Kidney capillary endothelial cell (primary cell): Measurements from ENCODE around the gene KIRREL3.

Source experiments
- DNase-seq: peaks from one replicate; pipeline ENCODE4 v3.0.0-alpha.2; 2018; ENCODE audit warnings: low spot score

KIRREL3 gene

DNA sequence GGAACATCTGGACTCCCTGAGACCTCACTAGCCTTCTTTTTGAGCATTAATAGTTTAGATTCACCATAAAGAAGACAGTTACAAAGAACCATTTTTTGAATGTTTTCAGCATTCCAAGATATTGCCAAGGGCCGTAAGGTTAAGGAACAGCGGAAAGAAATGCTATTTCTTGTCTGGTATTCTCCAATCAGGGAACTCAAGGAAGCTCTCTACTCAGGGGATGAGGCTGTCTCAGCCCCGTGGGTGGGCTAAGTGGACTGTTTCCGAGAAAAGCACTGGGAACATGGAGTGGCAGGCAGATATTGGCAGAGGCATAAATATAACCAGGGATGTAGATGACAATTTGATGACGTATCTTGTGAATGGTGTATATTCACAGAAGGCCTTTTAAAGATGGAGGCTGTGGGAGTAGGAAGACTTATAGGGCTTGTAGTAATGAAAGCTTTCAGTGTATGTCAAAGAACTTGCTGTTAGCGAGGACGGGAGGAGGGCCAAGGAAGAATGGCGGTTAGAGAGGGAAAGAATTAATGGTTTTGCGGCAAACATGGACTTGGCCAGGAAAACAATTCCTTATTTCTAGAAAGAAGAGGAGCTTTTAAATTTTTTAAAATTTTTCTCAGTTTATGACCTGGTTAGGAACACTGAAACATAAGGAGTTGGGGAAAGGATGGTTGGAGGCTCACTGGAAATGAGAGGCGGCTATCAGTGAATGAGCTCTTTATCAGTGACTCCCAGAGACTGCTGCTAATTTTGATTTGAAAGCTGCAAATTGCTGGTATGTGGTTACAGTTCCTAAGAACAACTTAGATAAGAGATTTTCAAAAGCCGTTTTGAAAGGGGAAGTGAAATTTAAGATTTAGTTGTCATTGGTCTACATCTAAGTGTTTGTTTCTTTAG lies 580.5 kb downstream of the KIRREL3 start:
- no peak for DNase-seq

DNA sequence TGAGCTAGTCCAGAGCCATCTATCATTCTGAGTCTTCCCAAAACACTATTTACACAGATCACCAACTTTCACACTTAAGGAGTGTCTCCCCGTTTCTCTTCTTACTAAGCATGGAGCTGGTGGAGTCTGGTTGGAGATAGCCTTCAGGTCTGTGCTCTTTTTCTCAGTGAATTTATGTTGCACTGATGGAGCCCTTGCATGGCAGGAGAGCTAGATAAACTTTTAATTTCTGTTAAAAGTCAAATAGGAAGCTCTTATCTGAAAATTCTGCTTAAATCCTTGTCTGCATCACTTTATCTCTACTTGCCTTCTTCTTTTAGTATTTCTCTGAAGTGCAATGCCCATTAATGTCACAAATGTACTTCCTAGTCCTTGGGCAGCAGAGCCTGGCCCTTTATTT lies 581.7 kb downstream of the KIRREL3 start:
- DNase-seq = no peak

DNA sequence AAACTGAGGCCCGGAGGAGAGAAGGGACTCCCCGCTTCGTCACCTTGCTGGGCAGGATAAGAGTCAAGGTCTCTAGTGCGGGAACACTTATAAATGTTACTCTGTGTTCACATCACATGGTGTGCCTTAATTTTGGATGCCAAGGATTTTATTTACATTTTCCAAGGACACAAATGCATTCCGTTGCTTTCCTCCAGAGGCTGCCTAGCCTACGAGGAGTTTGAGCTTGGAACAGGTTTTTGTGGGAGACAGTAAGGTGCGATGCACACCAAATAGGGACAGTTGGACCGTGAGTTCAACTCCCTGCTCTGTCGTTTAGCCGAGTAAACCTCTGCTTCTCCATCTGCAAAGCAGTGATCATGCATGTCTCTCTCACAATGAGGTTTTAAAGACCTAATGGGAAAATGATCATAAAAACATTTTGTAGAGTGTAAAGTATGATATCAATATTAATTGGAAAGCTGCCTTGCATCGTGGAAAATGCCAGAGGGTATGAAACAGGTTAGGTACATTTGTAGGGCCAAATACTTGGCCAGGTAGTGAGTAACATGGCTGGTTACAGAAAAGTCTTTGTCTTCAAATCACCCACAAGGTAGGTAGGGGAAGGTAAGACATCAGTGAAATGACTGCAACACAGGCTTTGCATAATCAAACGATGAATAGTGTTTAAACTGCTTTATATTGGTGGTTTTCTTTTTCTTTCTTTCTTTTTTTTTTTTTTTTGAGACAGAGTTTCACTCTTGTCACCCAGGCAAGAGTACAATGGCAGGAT lies 583.3 kb downstream of the KIRREL3 start:
- no peak for DNase-seq

DNA sequence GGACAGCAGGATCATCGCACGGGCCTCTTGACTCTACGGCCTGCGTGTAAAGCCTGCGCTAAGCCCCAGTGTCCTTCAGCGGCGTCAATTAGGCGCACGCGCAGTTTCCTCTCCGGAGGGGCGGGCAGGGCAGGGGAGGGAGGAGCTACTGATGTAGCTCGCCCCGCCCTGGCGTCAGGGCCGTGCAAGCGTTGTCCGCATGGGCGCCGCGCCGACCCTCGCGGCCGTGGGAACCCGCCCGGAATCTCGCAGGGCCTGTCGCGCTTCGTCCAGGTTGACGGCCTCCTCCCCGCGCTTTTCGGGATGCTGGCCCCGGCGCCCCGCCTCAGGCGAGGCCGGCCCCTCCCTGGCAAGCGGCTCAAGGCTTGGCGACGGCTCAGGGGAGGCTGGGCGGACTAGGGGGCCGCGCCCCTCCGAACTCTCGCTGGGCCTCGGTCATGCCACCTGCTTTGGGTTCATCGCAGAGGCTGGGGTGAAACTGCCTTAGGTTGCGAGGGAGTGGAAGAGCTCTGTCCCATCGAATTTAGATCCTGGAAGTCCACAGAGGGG lies 584.0 kb downstream of the KIRREL3 start:
- peak; percentile 82 for DNase-seq

DNA sequence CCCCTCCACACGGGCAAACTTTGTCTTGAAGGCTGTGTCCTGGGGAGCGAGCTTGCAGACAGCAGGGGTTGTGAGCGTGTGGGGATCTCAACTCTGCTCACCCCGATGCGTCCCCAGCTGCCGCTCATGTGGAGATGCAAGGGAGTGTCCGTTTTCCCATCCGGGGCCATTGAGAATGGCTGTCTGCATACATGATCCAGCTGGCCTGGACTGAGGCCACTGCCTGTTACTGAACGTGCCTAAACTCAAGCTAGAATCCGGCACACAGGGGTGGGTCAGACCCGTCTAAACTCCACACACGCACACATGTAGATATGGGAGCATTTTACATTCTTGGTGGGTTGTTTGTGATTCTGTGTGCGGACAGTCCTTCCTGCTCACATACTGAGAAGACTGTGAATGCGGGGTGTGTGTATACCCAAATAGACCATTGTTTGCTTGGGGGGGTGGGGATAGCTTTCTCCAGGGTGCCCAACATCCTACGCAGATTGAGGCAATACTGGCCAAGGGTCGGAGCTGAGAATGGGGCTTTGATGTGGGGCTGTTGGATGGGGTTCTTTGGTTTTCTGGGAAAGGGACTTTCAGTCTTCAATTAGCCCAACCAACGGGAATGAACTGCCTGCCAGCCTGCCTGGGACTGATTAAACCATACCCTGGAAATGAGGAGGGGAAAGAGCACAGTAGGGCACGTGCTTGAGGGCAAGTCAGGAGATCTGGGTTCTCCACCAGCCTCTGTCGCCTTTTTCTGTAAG lies 584.7 kb downstream of the KIRREL3 start:
- no peak for DNase-seq

DNA sequence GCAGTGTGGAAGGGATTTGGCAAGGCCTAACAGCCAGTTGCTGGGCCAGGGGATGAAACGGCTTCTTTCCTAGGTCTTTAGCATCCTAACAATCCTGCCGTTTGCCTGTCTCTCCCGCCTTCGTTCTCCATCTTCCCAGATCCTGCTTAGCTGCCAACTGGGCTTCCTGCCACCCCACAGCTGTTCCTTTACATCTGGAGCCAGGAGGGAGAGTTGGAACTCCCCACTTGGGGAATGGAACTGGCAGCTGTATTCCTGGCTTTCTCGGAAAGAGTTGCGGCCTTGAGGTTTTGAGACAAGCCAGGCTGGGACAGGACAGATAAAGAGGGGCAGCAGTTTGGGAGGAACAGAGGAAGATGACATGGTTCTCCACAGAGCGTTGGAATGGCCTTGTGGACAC lies 585.4 kb downstream of the KIRREL3 start:
- DNase-seq = no peak

DNA sequence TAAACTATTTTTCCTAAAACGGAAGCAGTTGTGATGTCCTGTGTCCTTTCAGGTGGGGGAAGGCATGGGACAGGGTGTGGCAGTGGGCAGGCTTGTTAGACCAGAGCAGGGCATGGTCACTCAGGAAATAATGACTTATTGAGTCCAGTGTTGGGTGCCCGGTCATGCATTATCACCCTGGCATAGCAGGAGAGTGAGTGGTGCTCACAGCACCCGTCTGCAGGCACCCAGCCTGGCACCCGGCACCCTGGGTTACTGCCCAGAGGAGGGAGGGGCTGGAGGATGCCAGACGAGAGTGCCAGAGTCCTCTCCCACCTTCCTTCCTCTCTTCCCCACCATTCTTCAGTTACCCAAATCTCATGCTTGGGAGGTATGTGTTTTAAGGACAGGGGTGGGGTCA lies 586.0 kb downstream of the KIRREL3 start:
- no peak for DNase-seq

DNA sequence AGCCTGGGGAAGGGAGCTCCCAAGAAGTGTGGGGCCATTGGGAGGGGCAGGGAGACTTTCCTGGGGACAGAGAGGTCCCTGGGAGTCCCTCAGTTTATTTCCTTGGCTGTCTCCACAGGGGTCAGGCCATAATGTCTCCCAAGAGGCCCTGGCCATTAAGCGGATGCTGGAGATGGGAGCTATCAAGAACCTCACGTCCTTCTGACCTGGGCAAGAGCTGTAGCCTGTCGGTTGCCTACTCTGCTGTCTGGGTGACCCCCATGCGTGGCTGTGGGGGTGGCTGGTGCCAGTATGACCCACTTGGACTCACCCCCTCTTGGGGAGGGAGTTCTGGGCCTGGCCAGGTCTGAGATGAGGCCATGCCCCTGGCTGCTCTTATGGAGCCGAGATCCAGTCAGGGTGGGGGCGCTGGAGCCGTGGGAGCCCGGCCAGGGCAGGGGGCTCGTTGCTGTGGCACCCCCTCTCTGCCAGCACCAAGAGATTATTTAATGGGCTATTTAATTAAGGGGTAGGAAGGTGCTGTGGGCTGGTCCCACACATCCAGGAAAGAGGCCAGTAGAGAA lies 586.6 kb downstream of the KIRREL3 start:
- DNase-seq = no peak

DNA sequence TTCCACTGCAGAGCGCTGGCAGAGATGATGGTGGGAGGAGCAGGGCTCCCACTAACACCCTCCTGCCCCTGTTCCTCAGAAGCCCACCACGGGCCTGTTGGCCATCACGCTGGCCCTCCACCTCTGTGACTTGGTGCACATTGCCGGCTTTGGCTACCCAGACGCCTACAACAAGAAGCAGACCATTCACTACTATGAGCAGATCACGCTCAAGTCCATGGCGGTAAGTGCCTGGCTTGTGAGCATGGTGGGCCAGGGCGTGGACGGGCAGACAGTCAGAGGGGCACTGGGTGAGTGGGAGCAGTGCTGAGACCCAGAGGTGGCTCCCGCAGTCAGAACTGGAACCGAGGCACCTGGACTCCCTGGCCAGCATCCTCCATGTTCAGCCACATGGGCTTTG lies 587.1 kb downstream of the KIRREL3 start:
- DNase-seq = no peak

DNA sequence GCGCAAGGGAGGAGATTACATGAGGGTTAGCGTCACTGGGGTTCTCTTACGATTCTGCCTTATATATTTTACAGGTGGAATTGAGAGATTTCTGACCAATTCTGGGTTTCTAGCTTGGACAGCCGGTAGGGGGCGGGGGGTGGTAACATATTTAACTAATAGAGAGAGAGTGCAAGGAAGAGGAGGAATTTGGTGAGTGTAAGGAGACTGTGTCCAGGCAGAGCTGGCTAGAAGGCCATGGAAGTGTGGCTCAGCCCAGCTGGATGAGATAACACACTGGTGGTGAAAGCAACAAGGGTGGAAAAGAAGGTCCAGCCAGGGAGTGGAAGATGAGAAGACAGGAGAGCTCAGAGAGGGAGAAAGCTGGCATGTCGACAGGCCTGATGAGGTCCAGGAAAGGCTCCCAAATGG lies 588.6 kb downstream of the KIRREL3 start:
- DNase-seq = no peak

DNA sequence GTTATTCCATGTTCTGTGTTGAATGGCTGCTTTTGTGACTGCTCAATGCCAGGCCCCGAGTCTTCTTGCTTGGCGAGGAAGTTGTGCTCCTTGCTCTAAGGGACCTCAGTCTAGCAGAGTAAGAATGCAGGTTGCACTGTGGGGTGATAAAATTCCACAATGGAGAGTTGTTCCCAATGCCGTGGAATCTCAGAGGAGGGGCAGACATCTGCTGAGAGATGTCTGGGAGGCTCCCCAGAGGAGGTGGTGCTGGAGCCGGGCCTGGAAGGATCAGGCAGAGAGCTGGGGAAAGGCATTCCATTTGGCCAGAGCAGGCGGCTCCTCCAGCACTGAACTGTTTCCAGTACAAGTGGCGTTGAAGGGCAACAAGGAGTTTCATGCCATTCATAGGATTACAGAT lies 589.9 kb downstream of the KIRREL3 start:
- DNase-seq = no peak

DNA sequence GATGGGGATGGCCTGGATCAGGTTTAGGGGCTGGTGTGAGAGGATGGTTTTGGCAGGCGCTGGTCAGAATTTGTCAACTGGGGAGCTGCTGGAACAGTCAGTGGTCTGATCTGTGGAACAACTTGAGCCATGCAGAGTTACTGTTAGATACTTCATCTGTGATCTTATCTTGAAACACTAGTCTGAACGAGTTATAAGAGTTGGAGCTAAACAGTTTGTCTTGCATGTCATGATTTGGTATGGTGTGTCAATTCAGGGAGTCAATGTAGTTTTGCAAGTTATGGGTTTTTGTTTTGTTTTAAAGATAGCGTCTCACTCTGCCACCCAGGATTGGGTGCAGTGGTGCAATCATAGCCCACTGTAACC lies 591.0 kb downstream of the KIRREL3 start:
- DNase-seq = no peak

DNA sequence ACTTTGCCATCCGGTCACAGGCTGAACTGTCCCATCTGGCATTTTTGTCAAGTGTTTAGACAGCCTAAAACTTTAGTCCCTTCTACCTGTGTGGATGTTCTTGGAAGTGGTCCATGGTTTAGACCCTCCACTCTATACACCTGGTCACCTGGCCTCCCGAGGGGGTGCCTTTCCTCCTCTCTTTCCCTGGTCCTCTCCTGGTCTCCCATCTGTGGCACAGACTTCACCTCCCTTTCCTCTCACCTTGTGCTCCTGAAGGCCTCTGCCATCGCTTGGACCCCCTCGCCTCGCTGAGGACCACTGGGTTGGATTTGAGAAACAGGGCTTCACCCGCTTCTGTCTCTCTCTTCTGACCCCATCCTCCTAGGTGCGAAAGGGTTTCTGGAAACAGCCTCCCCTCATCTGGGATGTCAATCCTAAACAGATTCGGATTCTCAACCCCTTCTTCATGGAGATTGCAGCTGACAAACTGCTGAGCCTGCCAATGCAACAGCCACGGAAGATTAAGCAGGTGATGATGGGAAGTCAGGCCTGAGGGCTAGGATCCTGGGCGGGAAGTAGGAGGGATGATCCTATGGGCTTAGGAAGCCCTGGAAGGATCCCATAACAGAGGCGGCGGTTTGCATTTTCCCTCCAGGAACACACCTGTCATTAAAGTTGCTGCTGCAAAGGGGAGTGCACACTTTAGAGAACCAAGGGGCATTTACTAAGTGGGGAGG lies 591.5 kb downstream of the KIRREL3 start:
- DNase-seq = no peak

DNA sequence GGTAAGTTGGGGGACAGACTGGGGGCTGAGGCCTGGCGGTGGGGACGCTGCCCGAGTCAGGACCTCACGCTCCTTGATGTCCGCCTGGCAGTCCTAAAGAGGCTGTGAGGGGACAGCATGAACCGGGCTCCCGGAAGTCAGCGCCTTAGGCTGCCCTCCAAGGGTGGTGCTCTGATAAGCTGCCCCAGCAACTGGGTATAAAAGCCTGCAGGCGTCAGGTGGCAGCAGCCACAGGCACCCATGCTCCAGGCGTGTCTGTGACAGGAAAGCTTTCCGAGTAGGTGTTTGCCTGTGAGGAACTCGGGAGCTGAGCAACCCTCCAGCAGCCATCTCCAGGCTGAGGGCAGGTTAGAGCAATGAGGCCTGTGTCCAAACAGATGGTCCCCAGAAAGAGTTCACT lies 592.1 kb downstream of the KIRREL3 start:
- DNase-seq = no peak

DNA sequence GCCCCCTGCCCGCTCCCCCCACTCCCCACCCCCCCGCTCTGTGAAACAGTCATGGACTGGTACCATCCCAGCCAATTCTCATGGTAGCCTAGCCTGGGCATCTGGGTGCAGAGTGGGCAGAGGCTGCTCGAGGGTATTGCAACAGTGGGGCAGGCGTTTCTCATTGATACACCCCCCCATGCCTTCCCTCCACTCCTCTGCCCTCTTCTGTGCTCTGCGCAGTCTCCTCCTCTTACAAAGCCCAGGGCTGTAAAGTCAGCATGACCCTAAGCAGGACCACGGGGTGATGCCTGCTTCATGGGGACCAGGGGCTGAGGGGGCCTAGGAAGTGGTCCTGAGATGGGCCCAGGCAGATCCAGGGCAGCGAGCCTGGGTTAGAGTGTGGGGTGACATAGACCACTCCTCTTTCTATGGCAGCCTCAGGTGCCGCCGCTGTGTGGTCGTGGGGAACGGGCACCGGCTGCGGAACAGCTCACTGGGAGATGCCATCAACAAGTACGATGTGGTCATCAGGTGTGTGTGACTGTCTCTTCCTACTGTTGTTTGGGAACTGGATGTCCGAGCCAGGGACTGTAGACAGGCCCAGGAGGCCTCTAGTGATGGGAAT lies 592.8 kb downstream of the KIRREL3 start:
- DNase-seq = no peak

DNA sequence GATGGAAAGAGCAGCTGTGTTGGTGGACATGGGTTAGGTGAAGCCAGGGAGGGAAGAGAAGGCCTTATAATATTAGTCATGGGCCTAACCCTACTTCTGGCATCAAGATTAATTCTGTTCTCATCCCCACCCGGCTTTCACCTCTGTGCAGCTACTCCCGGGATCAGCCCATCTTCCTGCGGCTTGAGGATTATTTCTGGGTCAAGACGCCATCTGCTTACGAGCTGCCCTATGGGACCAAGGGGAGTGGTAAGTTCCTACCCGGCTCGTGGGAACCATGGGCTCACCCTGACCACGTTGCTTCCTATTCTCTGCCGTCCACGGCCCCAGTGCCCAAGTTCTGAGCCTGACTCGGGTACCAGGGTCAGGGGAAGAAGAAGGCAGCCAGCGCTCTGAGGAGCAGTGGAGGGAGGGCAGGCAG lies 593.5 kb downstream of the KIRREL3 start:
- DNase-seq = no peak

DNA sequence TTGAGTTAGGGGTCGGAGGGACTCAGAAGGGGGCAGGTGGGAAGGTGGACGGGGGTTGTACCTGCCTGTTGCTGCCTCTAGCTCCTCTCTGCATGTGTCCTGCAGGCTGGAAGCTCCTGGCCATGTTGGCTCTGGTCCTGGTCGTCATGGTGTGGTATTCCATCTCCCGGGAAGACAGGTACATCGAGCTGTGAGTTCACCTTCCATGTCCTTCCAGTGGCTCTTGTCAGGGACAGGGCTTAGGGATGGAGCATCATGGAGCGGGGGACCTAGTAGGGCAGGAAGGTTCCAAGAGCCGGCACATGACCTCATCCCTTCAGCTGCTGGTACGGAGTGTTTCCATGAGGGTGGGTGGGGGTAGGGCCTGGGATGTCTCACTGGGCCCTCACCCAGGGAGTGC lies 594.2 kb downstream of the KIRREL3 start:
- no peak for DNase-seq

DNA sequence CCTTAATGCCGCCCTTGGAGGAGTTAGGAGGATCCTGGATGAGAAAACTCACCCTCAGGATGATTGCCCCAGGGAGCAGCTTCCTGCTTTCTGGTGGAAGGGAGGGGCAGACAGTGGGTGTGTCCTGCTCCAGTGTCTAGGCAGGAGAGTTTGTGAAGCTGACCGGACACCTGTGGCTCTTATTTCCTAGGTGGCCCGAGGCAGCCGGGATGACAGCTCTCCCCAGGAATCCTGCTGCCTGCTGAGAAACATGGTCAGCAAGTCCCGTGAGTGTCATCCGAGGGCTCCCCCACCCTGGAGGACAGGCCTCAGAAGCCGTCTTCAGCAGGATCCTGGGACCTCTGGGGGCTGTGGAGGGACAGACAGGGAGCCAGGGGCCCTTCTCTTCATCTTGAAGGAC lies 594.7 kb downstream of the KIRREL3 start:
- no peak for DNase-seq

DNA sequence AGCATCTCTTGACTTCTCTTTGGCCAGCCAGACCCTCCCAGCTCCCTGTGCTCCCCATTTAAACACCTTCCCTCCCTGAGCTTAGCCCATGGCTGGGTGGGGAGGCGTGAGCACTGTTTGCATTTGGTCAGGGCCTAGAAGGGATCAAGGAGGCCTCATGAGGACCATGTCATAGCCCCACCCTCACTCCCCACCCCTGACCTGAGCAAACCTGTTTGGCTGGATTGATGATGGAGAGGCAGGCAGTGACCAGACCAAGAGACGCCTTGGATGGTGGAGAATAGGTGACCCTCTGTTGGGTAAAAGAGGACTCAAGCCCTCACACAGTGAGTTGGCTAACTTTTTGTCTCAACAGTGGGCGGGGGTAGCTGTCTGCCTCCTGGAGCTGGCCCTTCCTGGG lies 595.2 kb downstream of the KIRREL3 start:
- no peak for DNase-seq

DNA sequence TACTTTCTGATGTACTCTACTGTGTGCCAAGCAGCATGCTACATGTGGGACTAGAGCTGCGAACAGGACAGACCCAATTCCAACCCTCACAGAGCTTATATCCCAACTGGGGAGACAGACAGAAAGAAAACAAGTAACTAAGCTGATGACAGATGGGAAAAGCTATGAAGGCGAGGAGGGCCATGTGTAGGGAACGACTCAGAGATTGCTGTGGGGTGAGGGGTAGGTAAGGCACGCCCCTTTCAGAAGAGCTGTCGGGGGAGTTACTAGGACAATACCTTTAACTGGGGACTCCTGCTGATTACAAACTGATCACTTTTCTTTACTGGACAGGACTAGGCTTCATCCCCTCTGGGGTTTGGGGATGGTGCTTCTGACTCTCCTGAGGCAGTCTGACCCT lies 596.2 kb downstream of the KIRREL3 start:
- DNase-seq = no peak

DNA sequence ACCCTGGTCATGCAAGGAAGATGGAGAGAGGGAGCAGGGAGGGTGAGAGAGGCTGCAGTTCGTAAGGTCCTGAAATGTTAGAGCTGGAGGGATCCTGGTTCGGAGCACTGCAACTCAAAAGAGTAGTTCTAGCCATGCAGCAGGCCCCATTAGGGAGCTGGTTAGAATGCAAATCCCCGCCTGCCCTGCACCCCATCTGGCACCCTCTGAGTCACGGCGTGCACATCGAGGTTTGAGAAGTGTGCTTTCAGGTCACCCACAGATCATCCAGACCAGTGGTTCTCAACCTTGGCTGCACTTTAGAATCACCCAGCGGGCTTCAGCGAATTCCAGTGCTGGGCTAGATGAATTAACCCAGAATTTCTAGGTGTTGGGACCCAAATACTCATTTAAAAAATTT lies 596.9 kb downstream of the KIRREL3 start:
- no peak for DNase-seq
